GM19351 (cell line): ENCODE results near the gene TSPEAR.
"Not testable (repeated sequence)": the region's sequence is repeated elsewhere in the genome, so short reads cannot be mapped to it uniquely, and the experiment has no call there.

Experiments used
- ATAC-seq: cut with Tn5 transposase; IDR thresholded peaks from one replicate; pipeline ENCODE4 v1.9.1; 2021; ENCODE audit warnings: mild to moderate bottlenecking, moderate library complexity; ENCODE audit not compliant: unreplicated experiment

Gene TSPEAR

DNA sequence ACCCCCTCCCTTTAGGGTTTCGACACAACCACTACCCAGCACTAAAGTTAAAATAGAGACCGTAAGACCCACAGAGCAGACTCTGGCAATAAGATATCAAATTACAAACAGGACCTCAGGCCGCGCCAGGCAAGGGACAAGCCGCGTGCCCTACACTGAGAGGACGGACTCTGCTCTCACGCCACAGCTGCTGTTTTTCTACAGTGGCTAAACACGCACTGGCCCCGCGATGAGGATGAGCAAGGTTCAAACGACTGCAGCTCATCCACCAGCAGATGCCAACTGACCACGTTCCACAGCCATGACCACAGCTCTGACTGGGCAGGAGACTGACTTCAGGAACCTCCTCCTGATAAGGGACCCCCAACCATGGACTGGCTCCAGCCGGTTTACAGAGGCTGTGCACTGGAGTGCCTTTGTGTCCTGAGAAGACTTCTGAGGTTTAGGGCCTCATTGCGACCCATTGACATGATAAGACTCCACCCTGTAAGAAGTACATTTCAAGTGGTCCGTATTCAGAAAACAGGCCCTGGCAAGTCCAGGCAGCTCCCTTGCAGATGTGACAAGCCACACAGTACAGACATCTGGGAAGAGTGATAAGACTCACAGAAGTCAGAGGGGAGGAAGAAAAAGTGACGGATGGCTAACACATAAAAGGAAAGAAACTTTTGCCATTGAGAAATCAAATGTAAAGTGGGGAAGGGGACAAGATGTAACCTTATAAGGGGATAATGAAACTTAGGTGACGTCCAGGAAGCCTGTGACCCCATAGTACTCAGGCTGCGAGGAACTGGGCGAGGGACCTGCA, 117.6 kb downstream of the TSPEAR start:
- no peak for ATAC-seq

DNA sequence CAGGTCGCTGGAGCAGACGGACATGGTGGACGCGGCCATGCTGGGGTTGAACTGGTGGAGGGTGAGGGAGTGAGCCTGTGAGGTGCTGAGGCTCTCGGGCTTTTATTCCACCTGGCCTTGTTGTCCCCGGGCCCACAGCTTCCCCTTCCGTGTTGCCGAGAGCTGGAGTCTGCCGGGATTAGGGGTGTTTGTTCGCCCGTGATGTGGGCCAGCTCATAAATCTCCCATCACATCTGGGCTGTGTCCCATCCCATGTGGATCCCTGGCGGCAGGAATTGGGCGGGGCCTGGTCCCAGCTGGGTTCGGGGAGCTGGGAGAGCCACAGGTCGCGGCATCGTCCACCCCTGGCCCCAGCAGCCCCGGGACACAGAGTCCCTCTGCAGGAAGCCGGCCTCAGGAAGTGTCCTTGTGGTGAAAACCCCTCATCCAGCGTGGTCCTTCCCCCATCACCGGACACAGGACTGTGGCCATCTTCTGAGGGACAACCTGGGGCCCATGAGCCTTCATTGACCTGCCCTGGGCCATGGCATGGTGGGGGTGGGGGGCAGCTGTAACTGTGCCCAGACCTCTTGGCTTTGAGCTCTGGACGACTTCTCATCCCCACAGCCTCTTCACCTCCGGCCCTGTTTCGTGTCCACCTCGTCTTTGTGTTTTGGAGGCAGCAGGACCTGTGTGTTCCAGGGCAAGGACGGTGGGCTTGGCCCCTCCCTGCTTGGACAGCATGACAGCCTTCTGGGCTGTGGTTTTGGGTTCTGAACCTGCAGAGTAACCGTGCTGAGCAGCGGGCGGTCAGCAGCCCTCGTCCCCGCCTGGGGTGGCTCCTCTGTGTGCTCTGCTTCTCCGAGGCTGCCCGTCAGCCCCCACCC, 118.7 kb downstream of the TSPEAR start, which contains the start of gene KRTAP10-6:
Gene KRTAP10-6 (minus strand): TSS at position 60 of the 866 bp plus-strand sequence. CDS start 21 bp downstream, at position 39.
- no peak for ATAC-seq

DNA sequence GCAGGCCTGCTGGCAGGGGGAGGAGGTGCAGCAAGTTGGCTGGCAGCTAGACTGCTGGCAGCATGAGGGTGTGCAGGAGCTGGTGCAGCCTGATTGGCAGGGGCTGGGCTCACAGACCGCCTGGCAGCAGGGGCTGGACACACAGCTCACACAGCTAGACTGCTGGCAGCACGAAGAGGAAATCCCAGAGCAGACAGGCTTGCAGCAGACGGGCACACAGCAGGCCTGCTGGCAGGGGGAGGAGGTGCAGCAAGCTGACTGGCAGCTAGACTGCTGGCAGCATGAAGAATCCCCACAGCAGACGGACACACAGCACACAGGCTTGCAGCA, 119.6 kb downstream of the TSPEAR start:
- not testable (repeated sequence) for ATAC-seq

DNA sequence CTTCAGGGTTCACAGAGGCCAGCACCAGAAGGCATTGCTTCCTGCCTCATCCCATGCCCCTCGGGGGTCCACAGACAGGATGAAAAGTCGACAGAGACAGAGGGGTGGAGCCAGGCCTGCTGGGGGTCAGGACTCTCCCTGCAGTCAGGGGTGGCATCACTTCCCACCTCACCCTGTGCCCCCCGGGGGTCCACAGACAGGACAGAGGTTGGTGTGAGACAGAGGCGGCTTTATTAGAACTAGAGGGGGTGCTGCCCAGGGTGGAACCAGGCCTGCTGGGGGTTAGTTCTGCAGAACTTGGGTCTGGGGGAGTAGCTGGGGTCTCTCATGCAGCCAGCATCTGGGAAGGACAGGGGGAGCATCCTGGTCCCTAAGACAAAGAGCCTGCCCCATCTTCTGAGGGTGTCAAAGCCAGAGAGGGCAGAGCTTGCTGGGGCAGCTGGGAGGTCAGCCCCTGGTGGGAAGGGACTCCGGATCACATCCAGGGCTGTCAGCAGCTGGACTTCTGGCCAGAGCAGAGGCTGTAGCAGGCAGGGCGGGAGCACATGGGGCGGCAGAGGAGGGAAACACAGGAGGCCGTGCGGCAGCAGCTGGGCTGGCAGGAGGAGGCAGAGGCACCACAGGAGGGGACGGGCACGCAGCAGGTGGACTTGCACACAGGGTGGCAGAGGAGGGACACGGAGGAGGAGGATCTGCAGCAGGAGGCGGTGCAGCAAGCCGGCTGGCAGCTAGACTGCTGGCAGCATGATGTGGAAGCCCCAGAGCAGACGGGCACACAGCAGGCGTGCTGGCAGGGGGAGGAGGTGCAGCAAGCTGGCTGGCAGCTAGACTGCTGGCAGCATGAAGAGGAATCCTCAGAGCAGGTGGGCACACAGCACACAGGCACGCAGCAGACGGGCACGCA, 120.2 kb downstream of the TSPEAR start:
- ATAC-seq: not testable (repeated sequence)

DNA sequence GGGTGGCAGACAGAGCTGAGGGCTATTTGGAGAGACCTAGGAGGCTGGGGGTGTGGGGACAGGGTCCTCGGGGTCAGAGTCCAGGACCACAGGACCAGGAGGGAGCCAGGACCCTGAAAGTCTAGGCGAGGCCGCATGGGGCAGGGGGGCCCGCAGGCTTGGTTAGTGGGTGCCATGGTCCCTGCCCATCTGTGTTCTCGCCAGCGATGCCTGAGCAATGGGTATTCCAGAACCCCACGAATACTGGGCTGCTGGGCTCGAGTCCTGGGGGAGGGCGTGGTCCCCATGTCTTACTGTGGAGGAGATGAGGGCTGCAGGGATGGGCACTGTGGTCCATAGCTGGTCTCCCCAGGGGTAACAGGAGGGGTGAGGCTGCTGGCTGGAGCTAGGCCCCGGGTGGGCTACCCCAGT, 121.1 kb downstream of the TSPEAR start:
- no peak for ATAC-seq

DNA sequence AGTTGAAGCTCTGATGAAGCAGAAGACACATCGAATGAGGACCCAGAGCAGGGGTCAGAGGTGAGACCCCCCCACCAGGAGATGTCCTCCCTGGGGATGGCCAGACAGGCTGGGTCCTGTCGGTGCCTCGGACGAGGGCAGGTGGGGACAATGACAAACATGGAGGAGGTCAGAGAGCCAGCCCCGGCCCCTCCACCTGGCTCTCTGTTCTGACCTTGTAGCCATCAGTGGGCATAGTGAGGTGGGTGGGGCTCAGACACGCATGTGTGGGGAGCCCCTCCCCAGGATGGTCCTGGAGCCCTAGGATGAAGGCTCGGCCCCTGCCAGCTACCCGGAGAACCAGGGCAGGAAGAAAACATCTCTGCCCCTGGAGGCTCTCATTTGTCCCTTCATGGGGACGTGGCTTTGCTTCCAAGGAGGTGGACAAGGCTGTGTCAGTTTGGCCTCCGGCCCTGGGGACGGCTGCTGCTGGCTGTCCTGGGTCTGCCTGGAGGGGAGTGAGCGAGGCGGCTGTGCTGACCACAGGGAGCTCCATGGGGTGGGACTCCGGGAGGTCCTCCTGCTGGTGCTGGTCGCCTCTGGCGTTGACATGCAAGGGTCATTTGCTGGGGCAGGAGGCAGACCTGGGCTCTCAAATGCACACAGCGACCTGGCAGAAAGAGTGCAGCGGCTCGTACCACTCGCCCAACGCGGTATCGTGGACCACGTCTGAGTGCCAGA, 121.6 kb downstream of the TSPEAR start:
- ATAC-seq: no peak

DNA sequence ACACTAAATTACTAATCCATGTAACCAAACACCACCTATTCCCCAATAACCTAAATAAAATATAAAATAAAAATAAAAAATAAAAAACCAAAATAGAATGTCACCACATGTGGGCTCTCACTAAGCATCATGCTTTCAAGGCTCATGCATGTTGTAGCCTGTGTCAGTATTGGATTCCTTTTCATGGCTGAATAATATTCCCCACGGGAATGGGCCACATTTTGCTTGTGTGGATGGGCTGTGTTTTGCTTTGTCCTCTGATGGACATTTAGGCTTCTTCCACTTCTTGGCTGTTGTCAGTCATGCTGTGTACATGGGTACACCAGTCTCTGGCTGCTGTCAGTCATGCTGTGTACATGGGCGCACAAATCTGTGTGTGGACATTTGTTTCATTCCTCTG, 122.3 kb downstream of the TSPEAR start:
- ATAC-seq: no peak

DNA sequence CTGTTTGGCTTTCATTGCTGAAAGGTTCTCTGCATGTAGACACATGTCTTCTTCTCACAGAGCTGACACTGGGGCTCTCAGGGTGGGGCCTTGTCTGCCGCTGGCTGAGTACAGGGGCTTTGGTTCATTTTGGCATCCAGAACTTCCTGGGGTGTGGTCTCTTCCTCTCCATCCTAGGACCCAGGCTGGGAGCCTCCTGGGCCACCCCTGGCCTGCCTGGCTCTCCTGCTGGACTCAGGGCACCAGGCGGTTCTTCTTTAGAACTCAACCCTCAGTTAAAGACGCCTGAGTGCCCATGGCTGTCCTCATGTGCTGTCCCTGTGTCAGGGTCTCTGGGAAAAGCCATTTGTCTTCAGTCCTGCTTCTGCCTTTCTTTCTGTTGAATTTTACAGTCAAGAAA, 125.5 kb downstream of the TSPEAR start:
- no peak for ATAC-seq

DNA sequence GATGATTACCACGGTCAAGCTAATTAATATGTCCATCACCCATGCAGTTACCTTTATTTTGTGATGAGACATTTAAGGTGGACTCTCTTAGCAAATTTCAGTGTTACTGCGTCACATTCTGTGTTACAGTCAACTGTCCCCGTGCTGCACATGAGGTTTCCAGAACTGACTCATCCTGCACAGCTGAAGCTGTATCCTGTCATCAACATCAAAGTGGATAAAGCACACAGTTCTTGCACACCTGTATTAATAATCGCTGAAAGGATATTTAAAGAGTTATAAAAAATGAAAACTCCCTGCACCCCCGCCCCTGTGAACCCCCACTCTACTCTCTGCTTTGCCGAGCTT, 127.6 kb downstream of the TSPEAR start:
- ATAC-seq: no peak

DNA sequence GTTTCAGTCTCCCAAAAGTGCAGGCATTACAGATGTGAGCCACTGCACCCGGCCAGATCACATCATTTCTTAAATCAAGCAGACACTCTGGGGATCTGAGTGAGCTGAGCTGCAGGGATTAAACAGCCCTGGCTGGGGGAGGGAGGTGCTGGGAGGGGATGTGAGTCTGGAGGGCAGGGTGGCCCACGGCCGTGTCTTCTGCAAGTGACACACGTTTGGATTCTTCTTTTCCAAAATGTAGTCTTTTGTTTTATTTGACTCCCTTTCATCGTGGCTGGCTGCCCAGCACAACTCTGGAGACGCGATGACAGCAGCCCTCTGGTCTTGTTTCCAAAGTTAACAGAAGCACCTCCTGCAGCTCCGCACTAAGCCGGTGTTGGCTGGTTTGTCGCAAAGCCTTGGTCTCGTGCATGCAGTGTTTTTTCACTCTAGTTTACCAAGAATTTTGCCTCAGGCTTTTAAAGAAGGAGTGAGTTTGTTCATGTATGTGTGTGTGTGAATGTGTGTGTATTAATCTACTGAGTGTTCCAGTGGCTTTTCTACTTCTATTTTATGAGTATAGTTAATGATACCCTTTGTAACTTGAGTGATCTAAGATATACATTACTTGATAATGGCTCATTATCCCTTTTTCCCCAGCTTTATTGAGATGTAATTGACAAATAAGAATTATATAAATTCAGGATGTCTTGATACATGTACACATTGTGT, 128.1 kb downstream of the TSPEAR start:
- no peak for ATAC-seq

DNA sequence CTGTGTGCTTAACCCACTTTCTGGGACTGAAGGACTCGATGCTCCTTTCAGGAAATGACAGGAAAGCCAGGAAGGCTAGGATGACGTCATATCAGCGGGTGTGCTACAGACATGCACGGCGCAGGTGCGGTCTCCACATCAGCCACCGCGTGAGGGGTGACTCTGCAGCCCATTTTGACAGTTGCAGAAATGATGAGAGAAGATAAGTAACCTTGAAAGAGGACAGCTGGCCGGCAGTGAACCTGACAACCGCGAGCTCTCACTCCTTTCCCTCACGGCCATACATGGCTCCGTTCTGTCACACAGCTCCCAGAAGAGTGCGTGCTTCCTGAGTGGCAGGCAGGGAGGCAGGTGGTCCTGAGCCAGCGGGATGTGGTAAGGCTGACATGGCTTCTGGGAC, 129.3 kb downstream of the TSPEAR start:
- no peak for ATAC-seq

DNA sequence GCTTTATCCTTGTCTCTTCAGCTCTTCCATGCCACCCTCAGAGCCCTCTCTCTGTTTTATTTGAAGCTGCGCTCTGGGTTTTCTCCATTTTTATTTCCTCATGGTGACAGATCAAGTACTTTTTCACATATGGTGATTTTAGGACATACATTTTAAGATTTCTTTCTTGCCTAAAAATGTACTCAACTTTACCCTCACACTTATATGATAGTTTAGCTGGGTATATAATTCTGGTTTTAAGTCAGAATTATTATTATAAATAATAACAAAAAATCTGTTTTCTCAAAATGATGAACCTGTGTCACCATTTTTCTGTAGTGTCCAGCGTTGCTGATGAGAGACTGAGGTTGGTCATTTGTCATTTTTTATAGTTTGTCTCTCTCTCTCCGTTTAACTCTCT, 130.2 kb downstream of the TSPEAR start:
- no peak for ATAC-seq

DNA sequence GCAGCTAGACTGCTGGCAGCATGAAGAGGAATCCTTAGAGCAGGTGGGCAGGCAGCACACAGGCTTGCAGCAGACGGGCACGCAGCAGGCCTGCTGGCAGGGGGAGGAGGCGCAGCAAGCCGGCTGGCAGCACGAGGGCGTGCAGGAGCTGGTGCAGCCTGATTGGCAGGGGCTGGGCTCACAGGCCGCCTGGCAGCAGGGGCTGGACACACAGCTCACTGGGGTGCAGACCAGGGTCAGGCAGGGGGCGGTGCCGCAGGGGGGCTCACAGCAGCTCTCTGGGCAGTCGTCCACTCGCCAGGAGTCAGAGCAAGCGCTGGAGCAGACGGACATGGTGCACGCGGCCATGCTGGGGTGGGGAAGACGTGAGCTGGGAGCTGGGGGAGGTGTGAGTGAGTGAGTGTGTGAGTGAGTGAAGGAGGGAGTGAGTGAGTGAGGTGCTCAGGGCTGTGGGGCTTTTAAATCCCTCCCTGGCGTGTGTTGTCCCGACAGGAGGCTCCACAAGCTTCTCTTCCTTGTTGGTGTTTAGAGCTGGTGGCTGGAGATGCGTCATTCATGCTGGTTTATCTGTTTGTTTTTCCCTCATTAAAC, 131.0 kb downstream of the TSPEAR start, which contains the start of gene KRTAP10-5:
Gene KRTAP10-5 (minus strand): TSS at position 374 of the 591 bp plus-strand sequence. CDS start 26 bp downstream, at position 348.
- not testable (repeated sequence) for ATAC-seq

DNA sequence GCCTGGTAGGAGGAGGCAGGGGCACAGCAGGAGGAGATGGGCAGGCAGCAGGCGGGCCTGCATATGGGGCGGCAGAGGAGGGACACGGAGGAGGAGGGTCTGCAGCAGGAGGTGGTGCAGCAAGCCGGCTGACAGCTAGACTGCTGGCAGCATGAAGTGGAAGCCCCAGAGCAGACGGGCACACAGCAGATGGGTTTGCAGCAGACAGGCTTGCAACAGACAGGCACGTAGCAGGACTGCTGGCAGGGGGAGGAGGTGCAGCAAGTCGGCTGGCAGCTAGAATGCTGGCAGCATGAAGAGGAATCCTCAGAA, 131.6 kb downstream of the TSPEAR start:
- no peak for ATAC-seq

DNA sequence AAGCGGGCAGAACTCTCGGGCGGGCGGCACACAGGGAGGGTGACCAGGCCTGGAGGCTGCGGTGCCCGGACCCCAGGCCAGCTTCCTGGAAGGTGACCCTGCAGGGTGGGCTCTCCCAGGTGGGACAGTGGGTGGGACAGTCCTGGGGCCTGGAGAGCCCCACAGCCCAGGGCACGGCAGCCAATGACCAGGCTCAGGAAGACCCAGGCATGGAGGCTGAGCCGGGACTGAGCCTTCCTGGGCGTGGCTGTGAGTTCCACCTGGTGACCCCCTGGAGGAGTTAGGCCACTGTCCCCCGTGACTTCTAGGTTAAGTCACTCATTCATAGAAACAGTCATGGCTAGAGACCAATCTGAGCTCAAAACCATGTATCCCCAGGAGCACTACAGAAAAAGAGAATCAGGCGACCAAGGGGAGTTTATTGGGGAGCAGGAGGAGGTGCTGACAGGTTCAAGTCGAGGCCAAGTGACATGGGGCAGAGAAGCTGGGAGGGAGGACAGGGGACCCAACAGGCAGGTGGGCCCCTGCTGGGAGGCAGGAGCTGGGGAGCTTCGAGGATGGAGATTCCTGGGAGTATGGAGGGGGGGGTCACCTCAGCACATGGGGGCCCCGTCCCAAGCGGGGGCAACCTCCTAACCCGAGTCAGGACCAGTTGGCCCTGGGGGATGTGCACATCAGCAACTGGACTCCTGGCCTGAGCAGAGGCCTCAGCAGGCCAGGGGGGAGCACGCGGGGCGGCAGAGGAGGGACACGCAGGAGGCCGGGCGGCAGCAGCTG, 132.1 kb downstream of the TSPEAR start:
- ATAC-seq: no peak

DNA sequence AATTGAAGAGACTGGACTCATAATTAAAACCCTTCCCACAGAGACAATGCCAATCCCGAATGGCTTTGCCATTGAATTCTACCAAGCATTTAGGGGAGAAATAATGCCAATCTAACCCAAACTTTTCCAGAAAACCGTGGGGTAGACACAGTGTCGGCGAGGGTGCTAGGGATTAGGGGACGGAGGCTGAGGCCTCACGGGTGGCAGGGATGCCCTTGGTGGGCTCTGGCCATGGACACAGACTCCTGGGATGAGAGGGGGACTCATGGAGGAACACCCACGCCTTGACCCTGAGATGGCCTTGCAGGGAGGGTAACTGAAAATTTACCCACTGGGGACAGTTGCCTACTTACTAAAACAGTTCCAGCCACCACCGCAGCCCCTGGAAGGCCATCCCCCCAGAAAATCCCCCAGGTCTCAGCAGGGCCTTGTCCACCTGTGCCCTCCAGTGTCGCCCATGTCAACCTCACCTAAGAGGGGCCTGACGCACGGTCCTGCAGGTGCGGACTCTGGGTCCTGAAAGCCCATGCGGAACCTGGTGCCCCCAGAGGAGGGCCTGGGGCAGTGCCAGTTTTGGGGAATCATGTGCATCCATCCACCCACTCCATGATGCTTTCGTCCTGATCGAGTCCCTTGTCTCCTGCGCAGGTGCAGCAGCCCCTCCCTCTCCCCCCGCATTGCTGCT, 132.9 kb downstream of the TSPEAR start:
- no peak for ATAC-seq

DNA sequence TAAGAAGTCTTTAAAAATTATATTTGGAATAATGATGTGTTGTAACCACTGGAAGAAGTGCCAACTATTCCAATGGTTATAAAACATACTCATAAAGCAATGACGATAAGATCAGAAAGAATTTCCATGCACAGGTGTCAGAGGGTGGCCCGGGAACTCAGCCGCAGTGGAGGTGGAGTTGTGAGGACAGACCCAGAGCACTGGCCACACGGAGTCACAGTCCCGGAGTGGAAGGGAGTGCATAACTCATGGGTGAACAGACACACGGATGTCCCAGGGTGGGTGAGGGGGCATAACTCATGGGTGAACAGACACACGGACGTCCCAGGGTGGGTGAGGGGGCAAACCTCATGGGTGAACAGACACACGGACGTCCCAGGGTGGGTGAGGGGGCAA, 135.3 kb downstream of the TSPEAR start:
- no peak for ATAC-seq
